Loucy (cell line): ENCODE data around the gene ADGRG2.

Experiments used
- CTCF ChIP-seq: fragments of 200-600 bp; sonication (generic); conservative IDR thresholded peaks from 2 replicates; pipeline ENCODE4 v1.5.1; 2014; ENCODE audit warnings: mild to moderate bottlenecking, antibody characterized with exemption, low read length
- EZH2phosphoT487 ChIP-seq: fragments of 200-600 bp; IDR thresholded peaks from 2 replicates; pipeline ENCODE4 v1.6.1; 2018; ENCODE audit warnings: antibody characterized with exemption, mild to moderate bottlenecking, moderate library complexity, borderline replicate concordance

GRCh38 chrX:19070555-19070994, 51.7 kb downstream of the ADGRG2 start:
- no peak for TF ChIP-seq CTCF
- no peak for TF ChIP-seq EZH2phosphoT487
